DND-41 (cell line): ENCODE results near the gene PDE6C.

Experiments used
- ATAC-seq: fragments of 200-7000 bp; cut with Tn5 transposase; 3 replicates; pipeline ENCODE4 v1.9.1; 2021; ENCODE audit warnings: low read depth; ENCODE audit not compliant: insufficient read depth
- DNase-seq: peaks from one replicate; pipeline ENCODE4 v3.0.0-alpha.2; 2020
- H2AFZ ChIP-seq: 2 replicates; pipeline ENCODE4 v1.6.0; 2012; ENCODE audit warnings: low read depth, low read length
- H3K27ac ChIP-seq: 2 replicates; pipeline ENCODE4 v1.5.1; 2012; ENCODE audit warnings: low read length, inconsistent platforms
- H3K27me3 ChIP-seq: fragments of 200-600 bp; sonication (generic); 2 replicates; pipeline ENCODE4 v1.6.0; 2012; ENCODE audit warnings: low read length, mild to moderate bottlenecking, inconsistent platforms; ENCODE audit not compliant: insufficient read depth, poor library complexity
- H3K36me3 ChIP-seq: 2 replicates; pipeline ENCODE4 v1.5.1; 2012; ENCODE audit warnings: low read length, inconsistent platforms; ENCODE audit not compliant: insufficient read depth
- H3K4me1 ChIP-seq: 2 replicates; pipeline ENCODE4 v1.5.1; 2012; ENCODE audit warnings: mild to moderate bottlenecking, low read length; ENCODE audit not compliant: insufficient read depth
- H3K4me2 ChIP-seq: 2 replicates; pipeline ENCODE4 v1.6.0; 2012; ENCODE audit warnings: mild to moderate bottlenecking, moderate library complexity, low read length, inconsistent platforms; ENCODE audit not compliant: insufficient read depth
- H3K4me3 ChIP-seq, 2 experiments: fragments of 200-600 bp in 1 of 2; shearing (Covaris generic) in 1 of 2; 2 replicates each; pipeline ENCODE4 v1.5.1; 2012 to 2016; ENCODE audit warnings: inconsistent platforms in 2 of 2, low read length in 2 of 2, mild to moderate bottlenecking in 2 of 2, low read depth in 1 of 2, moderate library complexity in 1 of 2
- H3K79me2 ChIP-seq: 2 replicates; pipeline ENCODE4 v1.6.0; 2012; ENCODE audit warnings: low read length, inconsistent platforms; ENCODE audit not compliant: insufficient read depth
- H3K9ac ChIP-seq: 2 replicates; pipeline ENCODE4 v1.6.0; 2012; ENCODE audit warnings: low read depth, mild to moderate bottlenecking, inconsistent platforms, low read length, moderate library complexity
- H3K9me3 ChIP-seq: 2 replicates; pipeline ENCODE4 v1.5.1; 2012; ENCODE audit warnings: low read length, moderate library complexity, mild to moderate bottlenecking, inconsistent platforms; ENCODE audit not compliant: insufficient read depth, severe bottlenecking
- H4K20me1 ChIP-seq: 2 replicates; pipeline ENCODE4 v1.6.0; 2012; ENCODE audit warnings: low read length; ENCODE audit not compliant: insufficient read depth
- EZH2 ChIP-seq: IDR thresholded peaks from 3 replicates; pipeline ENCODE4 v1.6.1; 2012; ENCODE audit warnings: borderline replicate concordance, low read depth, mild to moderate bottlenecking, moderate library complexity, low read length, inconsistent platforms; ENCODE audit not compliant: severe bottlenecking
- TF ChIP-seq, protein P1 (sequence below): IDR thresholded peaks from 2 replicates; pipeline ENCODE4 v1.5.1; 2012; ENCODE audit warnings: borderline replicate concordance, low read length, moderate library complexity, mild to moderate bottlenecking; ENCODE audit not compliant: poor library complexity, severe bottlenecking; ENCODE audit errors: extremely low read depth

Gene PDE6C

GRCh38 chr10:93567277-93568104 is 44.8 kb upstream of the PDE6C start:
- H3K4me1 ChIP-seq = no peaks in the 10 kb centered on the region
- H3K27me3 ChIP-seq = no peaks in the 10 kb centered on the region
- no peak for DNase-seq
- H3K27ac ChIP-seq = no peak overlapping the region
- H3K9me3 ChIP-seq = no peaks in the 10 kb centered on the region
- ATAC-seq = no peak
- H4K20me1 ChIP-seq = no peaks in the 10 kb centered on the region
- H3K4me2 ChIP-seq = no peak overlapping the region
- no peaks in the 10 kb centered on the region for H3K79me2 ChIP-seq
- H3K36me3 ChIP-seq = no peaks in the 10 kb centered on the region
- TF ChIP-seq, protein P1, sequence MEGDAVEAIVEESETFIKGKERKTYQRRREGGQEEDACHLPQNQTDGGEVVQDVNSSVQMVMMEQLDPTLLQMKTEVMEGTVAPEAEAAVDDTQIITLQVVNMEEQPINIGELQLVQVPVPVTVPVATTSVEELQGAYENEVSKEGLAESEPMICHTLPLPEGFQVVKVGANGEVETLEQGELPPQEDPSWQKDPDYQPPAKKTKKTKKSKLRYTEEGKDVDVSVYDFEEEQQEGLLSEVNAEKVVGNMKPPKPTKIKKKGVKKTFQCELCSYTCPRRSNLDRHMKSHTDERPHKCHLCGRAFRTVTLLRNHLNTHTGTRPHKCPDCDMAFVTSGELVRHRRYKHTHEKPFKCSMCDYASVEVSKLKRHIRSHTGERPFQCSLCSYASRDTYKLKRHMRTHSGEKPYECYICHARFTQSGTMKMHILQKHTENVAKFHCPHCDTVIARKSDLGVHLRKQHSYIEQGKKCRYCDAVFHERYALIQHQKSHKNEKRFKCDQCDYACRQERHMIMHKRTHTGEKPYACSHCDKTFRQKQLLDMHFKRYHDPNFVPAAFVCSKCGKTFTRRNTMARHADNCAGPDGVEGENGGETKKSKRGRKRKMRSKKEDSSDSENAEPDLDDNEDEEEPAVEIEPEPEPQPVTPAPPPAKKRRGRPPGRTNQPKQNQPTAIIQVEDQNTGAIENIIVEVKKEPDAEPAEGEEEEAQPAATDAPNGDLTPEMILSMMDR = no peak
- TF ChIP-seq EZH2 = no peak
- no peak overlapping the region for H2AFZ ChIP-seq
- H3K9ac ChIP-seq = no peak overlapping the region
- no peak overlapping the region for H3K4me3 ChIP-seq

DNA sequence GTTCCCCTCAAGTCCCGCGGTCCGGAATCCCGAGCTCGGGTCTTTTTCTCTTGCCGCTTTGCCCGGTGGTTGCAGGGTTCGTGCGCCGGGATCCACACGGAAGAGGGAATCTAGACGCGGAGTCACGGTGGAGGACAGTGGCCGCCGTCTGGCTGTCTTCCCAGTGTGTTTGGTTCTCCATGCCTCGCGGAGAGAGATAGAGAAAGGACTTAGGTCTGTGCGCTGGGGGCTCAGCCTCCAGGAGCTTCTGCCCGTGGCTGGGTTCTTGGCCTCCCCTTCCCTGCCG is 44.3 kb upstream of the PDE6C start:
- ATAC-seq = no peak
- DNase-seq = no peak
- H3K4me1 ChIP-seq = no peaks in the 10 kb centered on the region
- no peak overlapping the region for H3K4me2 ChIP-seq
- H2AFZ ChIP-seq = no peak overlapping the region
- H3K79me2 ChIP-seq = no peaks in the 10 kb centered on the region
- no peaks in the 10 kb centered on the region for H4K20me1 ChIP-seq
- TF ChIP-seq, protein P1 = no peak
- no peak for TF ChIP-seq EZH2
- H3K9me3 ChIP-seq = no peaks in the 10 kb centered on the region
- H3K9ac ChIP-seq = no peak overlapping the region
- H3K4me3 ChIP-seq = no peak overlapping the region
- H3K27me3 ChIP-seq = peaks cover 2% of the 10 kb centered on the region
- no peaks in the 10 kb centered on the region for H3K36me3 ChIP-seq
- H3K27ac ChIP-seq = no peak overlapping the region

DNA sequence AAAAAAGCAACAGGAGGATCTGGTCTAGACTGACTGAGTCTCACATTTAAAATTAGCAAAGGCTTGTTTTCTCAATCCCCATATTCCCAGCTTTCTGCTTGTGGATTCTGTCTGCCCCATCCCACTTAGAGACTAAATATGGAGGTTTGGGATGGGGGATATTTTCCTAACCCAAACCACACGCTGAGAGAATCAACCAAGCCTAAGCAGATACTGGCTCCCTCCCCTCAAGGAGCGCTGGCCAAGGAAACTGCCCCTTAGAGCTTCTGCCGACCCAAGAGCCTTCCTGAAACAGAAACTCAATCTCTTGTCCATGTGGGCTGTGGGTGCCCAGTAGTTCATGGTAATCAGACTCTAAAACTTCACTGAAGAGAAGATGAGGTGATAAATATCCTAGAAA is 42.0 kb upstream of the PDE6C start:
- no peak overlapping the region for H3K4me3 ChIP-seq
- H3K36me3 ChIP-seq = no peaks in the 10 kb centered on the region
- no peak overlapping the region for H2AFZ ChIP-seq
- peaks cover 4% of the 10 kb centered on the region; the same call in 1 of the 2 replicates for H3K4me1 ChIP-seq
- TF ChIP-seq, protein P1 = no peak
- TF ChIP-seq EZH2 = no peak
- H3K9ac ChIP-seq = no peak overlapping the region
- no peaks in the 10 kb centered on the region for H3K79me2 ChIP-seq
- no peak overlapping the region for H3K27ac ChIP-seq
- ATAC-seq = no peak
- H4K20me1 ChIP-seq = no peaks in the 10 kb centered on the region
- peaks cover 5% of the 10 kb centered on the region for H3K27me3 ChIP-seq
- no peak for DNase-seq
- H3K9me3 ChIP-seq = no peaks in the 10 kb centered on the region
- H3K4me2 ChIP-seq = no peak overlapping the region
